A549 (cell line): Measurements from ENCODE around the gene GLRA3.

ENCODE experiments used
- BHLHE40 ChIP-seq: IDR thresholded peaks from 2 replicates; pipeline ENCODE4 v1.6.1; 2012; ENCODE audit warnings: low read depth, low read length, inconsistent platforms
- CEBPB ChIP-seq, 2 experiments: fragments of >200 bp in 1 of 2; sonication (Bioruptor Twin) in 1 of 2; formaldehyde crosslinking in 1 of 2; IDR thresholded peaks; 2 replicates each; pipeline ENCODE4 v1.6.1; 2012 to 2016
- EP300 ChIP-seq, 2 experiments: fragments of >200 bp; sonication (Bioruptor Twin); formaldehyde crosslinking; IDR thresholded peaks; 2 replicates in 1 of 2; 3 replicates in 1 of 2; pipeline ENCODE4 v1.6.1; 2016 to 2017
- HDAC2 ChIP-seq: fragments of 200-600 bp; sonication (generic); IDR thresholded peaks from 2 replicates; pipeline ENCODE4 v1.6.1; 2016
- JUN ChIP-seq, 2 experiments: fragments of >200 bp; sonication (Bioruptor Twin); formaldehyde crosslinking; IDR thresholded peaks; 2 replicates in 1 of 2; 3 replicates in 1 of 2; pipeline ENCODE4 v1.6.1; 2016 to 2017
- PHF8 ChIP-seq: fragments of 200-600 bp; sonication (generic); IDR thresholded peaks from 2 replicates; pipeline ENCODE4 v1.6.1; 2016; ENCODE audit warnings: low read depth, mild to moderate bottlenecking, antibody characterized with exemption, moderate library complexity, borderline replicate concordance
- POLR2A ChIP-seq: IDR thresholded peaks from 2 replicates; pipeline ENCODE4 v1.6.1; 2012; ENCODE audit warnings: mild to moderate bottlenecking, low read length
- RAD21 ChIP-seq, 2 experiments: fragments of >200 bp in 1 of 2; sonication (Bioruptor Twin) in 1 of 2; formaldehyde crosslinking in 1 of 2; IDR thresholded peaks in 1 of 2; conservative IDR thresholded peaks in 1 of 2; 2 replicates in 1 of 2; 3 replicates in 1 of 2; pipeline ENCODE4 v1.6.1; 2012 to 2018; ENCODE audit warnings: inconsistent platforms in 1 of 2
- TF ChIP-seq, protein P1 (sequence below): fragments of >200 bp; sonication (Bioruptor Twin); formaldehyde crosslinking; IDR thresholded peaks from 3 replicates; pipeline ENCODE4 v1.6.1; 2016
- TF ChIP-seq, protein P2 (sequence below): fragments of >200 bp; sonication (Bioruptor Twin); formaldehyde crosslinking; IDR thresholded peaks from 3 replicates; pipeline ENCODE4 v1.5.1; 2016
- TF ChIP-seq, protein P3 (sequence below): fragments of 450-650 bp; IDR thresholded peaks from 2 replicates; pipeline ENCODE4 v1.6.1; 2014; ENCODE audit warnings: antibody characterized with exemption
- TF ChIP-seq, protein P4 (sequence below): IDR thresholded peaks from 2 replicates; pipeline ENCODE4 v1.6.1; 2012

DNA sequence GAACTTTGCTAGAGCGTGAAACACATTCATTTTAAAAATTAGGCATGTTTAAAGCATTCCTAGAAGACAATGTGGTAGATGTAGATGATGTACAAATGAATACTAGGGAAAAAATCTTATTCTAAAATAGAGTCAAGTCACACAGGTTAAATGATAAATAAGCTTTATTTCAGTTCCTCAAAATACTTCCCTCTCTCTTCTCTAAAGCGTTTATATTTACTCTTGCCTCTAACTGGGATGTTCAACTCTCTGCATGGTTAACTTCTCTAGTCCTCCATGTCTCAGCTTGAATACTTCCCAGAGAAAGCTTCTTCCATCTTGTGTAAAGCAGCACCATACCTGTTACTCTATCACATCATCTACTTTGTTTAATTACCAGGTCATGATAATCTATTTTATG is 30.9 kb upstream of the GLRA3 start:
- TF ChIP-seq JUN (IDR thresholded peaks at IDR 0.05): no peak
- TF ChIP-seq RAD21 (conservative IDR thresholded peaks at IDR 0.05 in 1 of 2, IDR thresholded peaks at IDR 0.05 in 1 of 2): no peak
- TF ChIP-seq, protein P1, sequence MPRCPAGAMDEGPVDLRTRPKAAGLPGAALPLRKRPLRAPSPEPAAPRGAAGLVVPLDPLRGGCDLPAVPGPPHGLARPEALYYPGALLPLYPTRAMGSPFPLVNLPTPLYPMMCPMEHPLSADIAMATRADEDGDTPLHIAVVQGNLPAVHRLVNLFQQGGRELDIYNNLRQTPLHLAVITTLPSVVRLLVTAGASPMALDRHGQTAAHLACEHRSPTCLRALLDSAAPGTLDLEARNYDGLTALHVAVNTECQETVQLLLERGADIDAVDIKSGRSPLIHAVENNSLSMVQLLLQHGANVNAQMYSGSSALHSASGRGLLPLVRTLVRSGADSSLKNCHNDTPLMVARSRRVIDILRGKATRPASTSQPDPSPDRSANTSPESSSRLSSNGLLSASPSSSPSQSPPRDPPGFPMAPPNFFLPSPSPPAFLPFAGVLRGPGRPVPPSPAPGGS: no peak
- TF ChIP-seq, protein P2, sequence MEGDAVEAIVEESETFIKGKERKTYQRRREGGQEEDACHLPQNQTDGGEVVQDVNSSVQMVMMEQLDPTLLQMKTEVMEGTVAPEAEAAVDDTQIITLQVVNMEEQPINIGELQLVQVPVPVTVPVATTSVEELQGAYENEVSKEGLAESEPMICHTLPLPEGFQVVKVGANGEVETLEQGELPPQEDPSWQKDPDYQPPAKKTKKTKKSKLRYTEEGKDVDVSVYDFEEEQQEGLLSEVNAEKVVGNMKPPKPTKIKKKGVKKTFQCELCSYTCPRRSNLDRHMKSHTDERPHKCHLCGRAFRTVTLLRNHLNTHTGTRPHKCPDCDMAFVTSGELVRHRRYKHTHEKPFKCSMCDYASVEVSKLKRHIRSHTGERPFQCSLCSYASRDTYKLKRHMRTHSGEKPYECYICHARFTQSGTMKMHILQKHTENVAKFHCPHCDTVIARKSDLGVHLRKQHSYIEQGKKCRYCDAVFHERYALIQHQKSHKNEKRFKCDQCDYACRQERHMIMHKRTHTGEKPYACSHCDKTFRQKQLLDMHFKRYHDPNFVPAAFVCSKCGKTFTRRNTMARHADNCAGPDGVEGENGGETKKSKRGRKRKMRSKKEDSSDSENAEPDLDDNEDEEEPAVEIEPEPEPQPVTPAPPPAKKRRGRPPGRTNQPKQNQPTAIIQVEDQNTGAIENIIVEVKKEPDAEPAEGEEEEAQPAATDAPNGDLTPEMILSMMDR: no peak
- TF ChIP-seq, protein P3, sequence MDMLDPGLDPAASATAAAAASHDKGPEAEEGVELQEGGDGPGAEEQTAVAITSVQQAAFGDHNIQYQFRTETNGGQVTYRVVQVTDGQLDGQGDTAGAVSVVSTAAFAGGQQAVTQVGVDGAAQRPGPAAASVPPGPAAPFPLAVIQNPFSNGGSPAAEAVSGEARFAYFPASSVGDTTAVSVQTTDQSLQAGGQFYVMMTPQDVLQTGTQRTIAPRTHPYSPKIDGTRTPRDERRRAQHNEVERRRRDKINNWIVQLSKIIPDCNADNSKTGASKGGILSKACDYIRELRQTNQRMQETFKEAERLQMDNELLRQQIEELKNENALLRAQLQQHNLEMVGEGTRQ: no peak
- no peak for TF ChIP-seq CEBPB (IDR thresholded peaks at IDR 0.05)
- no peak for TF ChIP-seq POLR2A
- no peak for TF ChIP-seq BHLHE40
- TF ChIP-seq PHF8: no peak
- TF ChIP-seq, protein P4, sequence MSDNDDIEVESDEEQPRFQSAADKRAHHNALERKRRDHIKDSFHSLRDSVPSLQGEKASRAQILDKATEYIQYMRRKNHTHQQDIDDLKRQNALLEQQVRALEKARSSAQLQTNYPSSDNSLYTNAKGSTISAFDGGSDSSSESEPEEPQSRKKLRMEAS: no peak
- TF ChIP-seq EP300 (IDR thresholded peaks at IDR 0.05): no peak
- TF ChIP-seq HDAC2: no peak
